ENCODE measurements around the gene KIF6. TPM values are rescaled to one million over a fixed set of nuclear protein-coding genes. Genes with fewer than 3 reads are reported as not detected.

Gene KIF6
- total and polyA plus RNA-seq, 2 of the 8 experiments (the other 6 are each of a cell fraction or from before 2014, with no cell fraction given), result 0.53 to 0.65 TPM

DNA sequence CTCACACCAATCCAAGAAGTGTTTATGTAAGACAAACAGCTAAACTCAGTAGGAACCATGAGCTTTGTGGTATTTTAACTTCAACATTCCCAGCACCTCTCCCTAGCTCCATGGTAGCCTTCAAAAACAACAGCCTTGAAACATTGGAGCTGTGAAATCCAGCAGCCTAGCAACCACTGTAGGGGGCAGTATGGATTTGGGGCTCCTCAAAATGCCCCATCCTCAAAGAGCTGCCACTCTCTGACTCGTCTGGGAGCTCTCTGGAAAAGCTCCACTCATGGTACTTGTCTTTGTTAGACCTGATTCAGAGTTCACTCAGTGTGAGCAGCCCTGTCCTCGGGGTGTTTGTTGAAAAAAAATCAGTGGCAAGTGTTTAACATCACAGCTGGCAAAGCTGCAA, 82.9 kb downstream of the KIF6 start (continued):
- TF ChIP-seq, protein P1, sequence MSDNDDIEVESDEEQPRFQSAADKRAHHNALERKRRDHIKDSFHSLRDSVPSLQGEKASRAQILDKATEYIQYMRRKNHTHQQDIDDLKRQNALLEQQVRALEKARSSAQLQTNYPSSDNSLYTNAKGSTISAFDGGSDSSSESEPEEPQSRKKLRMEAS (IDR thresholded peaks at IDR 0.05), result no peak
- TF ChIP-seq CEBPB (IDR thresholded peaks at IDR 0.05; ENCODE audit: low read depth, low read length), result no peak
- no peak for TF ChIP-seq SUZ12 (IDR thresholded peaks at IDR 0.05; ENCODE audit: low read length)
- TF ChIP-seq CTBP2 (IDR thresholded peaks at IDR 0.05; ENCODE audit: borderline replicate concordance, insufficient read depth, insufficient read length, low read length), result no peak

Data from H1 (cell line).